ENCODE measurements around the gene SEC14L3.

DNA sequence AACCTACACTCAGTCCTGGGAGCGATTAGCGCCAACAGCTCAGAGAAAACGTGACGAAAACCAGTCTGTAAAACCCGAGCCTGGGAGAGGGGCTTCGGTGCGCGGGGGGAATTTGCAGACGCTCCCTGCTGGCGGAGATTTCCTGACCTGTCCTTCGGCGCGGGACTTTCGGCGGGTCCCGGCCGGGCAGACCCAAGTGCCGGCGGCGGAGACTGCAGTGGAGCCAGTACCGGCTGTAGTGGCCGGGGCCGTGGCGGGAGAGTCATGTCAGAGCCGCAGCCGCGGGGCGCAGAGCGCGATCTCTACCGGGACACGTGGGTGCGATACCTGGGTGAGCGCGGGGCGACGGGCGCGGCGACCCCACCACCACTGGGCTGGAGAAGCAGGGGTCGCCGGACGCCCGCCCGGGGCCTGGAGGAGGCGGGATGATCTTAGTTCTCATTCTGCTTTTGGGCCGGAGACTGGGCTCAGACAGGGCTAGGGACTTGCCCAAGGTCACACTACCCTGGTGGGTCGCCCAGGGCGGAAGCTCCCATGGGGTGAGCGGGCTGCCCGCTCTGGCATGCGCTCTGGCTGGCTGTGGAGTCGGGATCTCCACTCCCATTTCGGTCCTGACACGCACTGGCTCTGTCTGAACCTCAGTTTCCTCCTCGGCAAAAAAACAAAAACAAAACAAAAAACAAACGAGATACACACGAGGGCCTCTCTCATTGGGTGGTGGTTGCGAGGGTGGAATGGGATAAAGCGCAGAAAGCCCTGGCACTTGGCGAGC is 46.0 kb downstream of the SEC14L3 start, which contains the start of gene MTFP1:
- TF ChIP-seq POLR2AphosphoS5 (IDR thresholded peaks at IDR 0.05; ENCODE audit: insufficient read depth, low read depth, low read length): peak; percentile 56
- TF ChIP-seq POLR2A (IDR thresholded peaks at IDR 0.05; ENCODE audit: low read depth, low read length): peak; percentile 64
- TF ChIP-seq, protein P1, sequence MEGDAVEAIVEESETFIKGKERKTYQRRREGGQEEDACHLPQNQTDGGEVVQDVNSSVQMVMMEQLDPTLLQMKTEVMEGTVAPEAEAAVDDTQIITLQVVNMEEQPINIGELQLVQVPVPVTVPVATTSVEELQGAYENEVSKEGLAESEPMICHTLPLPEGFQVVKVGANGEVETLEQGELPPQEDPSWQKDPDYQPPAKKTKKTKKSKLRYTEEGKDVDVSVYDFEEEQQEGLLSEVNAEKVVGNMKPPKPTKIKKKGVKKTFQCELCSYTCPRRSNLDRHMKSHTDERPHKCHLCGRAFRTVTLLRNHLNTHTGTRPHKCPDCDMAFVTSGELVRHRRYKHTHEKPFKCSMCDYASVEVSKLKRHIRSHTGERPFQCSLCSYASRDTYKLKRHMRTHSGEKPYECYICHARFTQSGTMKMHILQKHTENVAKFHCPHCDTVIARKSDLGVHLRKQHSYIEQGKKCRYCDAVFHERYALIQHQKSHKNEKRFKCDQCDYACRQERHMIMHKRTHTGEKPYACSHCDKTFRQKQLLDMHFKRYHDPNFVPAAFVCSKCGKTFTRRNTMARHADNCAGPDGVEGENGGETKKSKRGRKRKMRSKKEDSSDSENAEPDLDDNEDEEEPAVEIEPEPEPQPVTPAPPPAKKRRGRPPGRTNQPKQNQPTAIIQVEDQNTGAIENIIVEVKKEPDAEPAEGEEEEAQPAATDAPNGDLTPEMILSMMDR (IDR thresholded peaks at IDR 0.05; ENCODE audit: extremely low read depth in 1 of 2, insufficient read depth in 1 of 2, low read depth in 1 of 2, low read length in 2 of 2): no peak
- no peak for TF ChIP-seq EZH2 (IDR thresholded peaks at IDR 0.05; ENCODE audit: borderline replicate concordance, low read depth, low read length, severe bottlenecking)
